ENCODE data around the gene HTR4.

The HTR4 gene

DNA sequence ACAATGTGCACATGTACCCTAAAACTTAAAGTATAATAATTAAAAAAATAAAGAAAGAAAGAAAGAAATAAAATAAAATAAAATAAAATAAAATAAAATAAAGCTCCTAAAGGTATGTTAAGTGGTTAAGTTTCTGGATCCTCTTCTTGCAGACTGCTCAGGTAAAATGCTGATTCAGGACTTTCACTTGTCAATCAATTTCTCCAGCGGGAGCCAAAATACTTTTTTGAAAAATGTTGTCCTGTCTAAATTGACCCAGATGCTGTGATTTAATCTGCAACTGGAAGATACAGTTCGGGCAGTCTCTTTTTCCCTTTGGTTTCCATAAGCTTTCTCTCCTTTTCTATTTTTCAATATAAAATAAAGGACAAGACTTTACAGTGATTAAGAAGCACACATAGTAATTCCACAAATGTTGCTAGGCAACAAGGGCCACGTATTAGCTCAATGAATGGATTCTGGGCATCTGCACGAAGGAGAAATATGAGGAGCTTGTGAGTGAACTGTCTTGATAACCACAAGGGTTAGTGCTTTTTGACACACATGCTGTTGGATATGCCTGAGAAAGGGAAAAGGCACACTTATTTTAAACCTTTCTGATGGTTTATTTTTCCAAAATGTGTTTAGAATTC is 38.6 kb downstream of the HTR4 start:
- TF ChIP-seq, protein P1, sequence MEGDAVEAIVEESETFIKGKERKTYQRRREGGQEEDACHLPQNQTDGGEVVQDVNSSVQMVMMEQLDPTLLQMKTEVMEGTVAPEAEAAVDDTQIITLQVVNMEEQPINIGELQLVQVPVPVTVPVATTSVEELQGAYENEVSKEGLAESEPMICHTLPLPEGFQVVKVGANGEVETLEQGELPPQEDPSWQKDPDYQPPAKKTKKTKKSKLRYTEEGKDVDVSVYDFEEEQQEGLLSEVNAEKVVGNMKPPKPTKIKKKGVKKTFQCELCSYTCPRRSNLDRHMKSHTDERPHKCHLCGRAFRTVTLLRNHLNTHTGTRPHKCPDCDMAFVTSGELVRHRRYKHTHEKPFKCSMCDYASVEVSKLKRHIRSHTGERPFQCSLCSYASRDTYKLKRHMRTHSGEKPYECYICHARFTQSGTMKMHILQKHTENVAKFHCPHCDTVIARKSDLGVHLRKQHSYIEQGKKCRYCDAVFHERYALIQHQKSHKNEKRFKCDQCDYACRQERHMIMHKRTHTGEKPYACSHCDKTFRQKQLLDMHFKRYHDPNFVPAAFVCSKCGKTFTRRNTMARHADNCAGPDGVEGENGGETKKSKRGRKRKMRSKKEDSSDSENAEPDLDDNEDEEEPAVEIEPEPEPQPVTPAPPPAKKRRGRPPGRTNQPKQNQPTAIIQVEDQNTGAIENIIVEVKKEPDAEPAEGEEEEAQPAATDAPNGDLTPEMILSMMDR (IDR thresholded peaks at IDR 0.05; ENCODE audit: unreplicated experiment in 3 of 3) = no peak
- Mint-ChIP-seq H3K4me1 (no peaks in the 10 kb centered on the region), H3K4me3 (no peak overlapping the region), H3K36me3 (ENCODE audit: low read depth) (no peaks in the 10 kb centered on the region), H3K9me3 (no peaks in the 10 kb centered on the region), H3K27me3 (ENCODE audit: low read depth) (peaks cover 4% of the 10 kb centered on the region), H3K27ac (no peak overlapping the region)

- Mint-ChIP-seq H3K27ac (no peak overlapping the region), H3K4me1 (no peaks in the 10 kb centered on the region), H3K9me3 (no peaks in the 10 kb centered on the region), H3K27me3 (ENCODE audit: low read depth) (no peaks in the 10 kb centered on the region), H3K4me3 (no peak overlapping the region), H3K36me3 (ENCODE audit: low read depth) (no peaks in the 10 kb centered on the region)
- TF ChIP-seq, protein P1 (IDR thresholded peaks at IDR 0.05; ENCODE audit: unreplicated experiment in 3 of 3) = no peak
Observed at GRCh38 chr5:148607406-148607805, 46.9 kb downstream of the HTR4 start.

- Mint-ChIP-seq H3K27me3 (ENCODE audit: low read depth) (no peaks in the 10 kb centered on the region), H3K4me1 (no peaks in the 10 kb centered on the region), H3K4me3 (no peak overlapping the region), H3K36me3 (ENCODE audit: low read depth) (no peaks in the 10 kb centered on the region), H3K9me3 (no peaks in the 10 kb centered on the region), H3K27ac (no peak overlapping the region)
- TF ChIP-seq, protein P1 (IDR thresholded peaks at IDR 0.05; ENCODE audit: unreplicated experiment in 3 of 3) = no peak
Observed at GRCh38 chr5:148606296-148606695, 48.0 kb downstream of the HTR4 start.

GRCh38 chr5:148599187-148599586 is 55.1 kb downstream of the HTR4 start:
- no peak overlapping the region for H3K4me3 Mint-ChIP-seq
- no peaks in the 10 kb centered on the region for H3K27me3 Mint-ChIP-seq (ENCODE audit: low read depth)
- no peaks in the 10 kb centered on the region for H3K4me1 Mint-ChIP-seq
- TF ChIP-seq, protein P1 (IDR thresholded peaks at IDR 0.05; ENCODE audit: unreplicated experiment in 3 of 3) = no peak
- peaks cover 9% of the 10 kb centered on the region for H3K9me3 Mint-ChIP-seq
- H3K36me3 Mint-ChIP-seq (ENCODE audit: low read depth) = no peaks in the 10 kb centered on the region
- no peak overlapping the region for H3K27ac Mint-ChIP-seq

DNA sequence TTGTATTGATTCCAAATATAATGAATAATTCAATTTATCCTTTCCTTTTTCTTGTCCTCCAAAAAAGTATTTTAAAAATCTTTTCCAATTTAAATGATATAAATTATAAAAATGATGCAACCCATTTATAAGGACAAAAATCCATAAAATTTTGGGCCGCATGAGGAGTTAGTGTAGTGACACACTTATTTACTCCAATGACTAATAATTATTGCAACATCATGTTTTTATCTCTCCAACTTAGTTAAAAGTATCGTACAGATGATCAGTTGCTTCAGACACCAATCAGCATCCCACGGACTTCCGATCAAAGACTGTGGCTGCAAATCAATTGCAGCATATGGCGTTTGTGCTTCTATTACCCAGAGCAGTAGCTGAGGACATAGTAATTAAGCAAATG is 58.6 kb downstream of the HTR4 start:
- H3K27ac Mint-ChIP-seq = no peak overlapping the region
- no peaks in the 10 kb centered on the region for H3K27me3 Mint-ChIP-seq (ENCODE audit: low read depth)
- no peaks in the 10 kb centered on the region for H3K36me3 Mint-ChIP-seq (ENCODE audit: low read depth)
- TF ChIP-seq, protein P1 (IDR thresholded peaks at IDR 0.05; ENCODE audit: unreplicated experiment in 3 of 3) = no peak
- peaks cover 9% of the 10 kb centered on the region for H3K9me3 Mint-ChIP-seq
- no peak overlapping the region for H3K4me3 Mint-ChIP-seq
- H3K4me1 Mint-ChIP-seq = no peaks in the 10 kb centered on the region

DNA sequence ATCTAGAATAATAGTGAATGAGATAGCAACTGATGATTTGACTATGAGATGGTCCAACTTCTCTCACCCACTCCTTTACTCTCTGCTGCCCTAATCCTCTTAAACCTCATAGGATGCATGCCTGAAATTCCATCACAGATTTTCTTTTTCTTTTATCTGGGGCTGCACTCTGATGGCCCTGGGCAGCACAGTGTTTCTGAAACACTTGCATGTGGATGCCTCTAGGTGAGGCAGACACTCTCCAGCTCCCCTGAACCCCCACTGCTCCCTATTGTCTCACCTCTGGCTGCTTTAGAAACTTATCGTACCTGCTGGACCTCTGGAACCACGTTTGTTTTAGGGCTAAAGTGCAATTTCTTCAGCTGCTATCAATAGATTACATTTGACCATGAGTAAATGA is 67.5 kb downstream of the HTR4 start:
- no peaks in the 10 kb centered on the region for H3K9me3 Mint-ChIP-seq
- H3K4me1 Mint-ChIP-seq = no peaks in the 10 kb centered on the region
- TF ChIP-seq, protein P1 (IDR thresholded peaks at IDR 0.05; ENCODE audit: unreplicated experiment in 3 of 3) = no peak
- no peaks in the 10 kb centered on the region for H3K27me3 Mint-ChIP-seq (ENCODE audit: low read depth)
- no peaks in the 10 kb centered on the region for H3K36me3 Mint-ChIP-seq (ENCODE audit: low read depth)
- no peak overlapping the region for H3K27ac Mint-ChIP-seq
- H3K4me3 Mint-ChIP-seq = no peak overlapping the region
